H7 (cell line): ENCODE results near the gene FSTL3. TPM values are rescaled to one million over a fixed set of nuclear protein-coding genes. Genes with fewer than 3 reads are reported as not detected.

Experiments used
- DNase-seq: peaks from one replicate; pipeline ENCODE4 v3.0.0; 2012
- H3K27me3 ChIP-seq: 2 replicates; pipeline ENCODE4 v1.6.0; 2011; ENCODE audit warnings: mild to moderate bottlenecking, low read length; ENCODE audit not compliant: control insufficient read depth, insufficient read depth
- H3K36me3 ChIP-seq: replicated peaks from 2 replicates; pipeline ENCODE4 v1.5.1; 2011; ENCODE audit warnings: low read length; ENCODE audit not compliant: control insufficient read depth, insufficient read depth
- H3K4me3 ChIP-seq: 2 replicates; pipeline ENCODE4 v1.5.1; 2011; ENCODE audit warnings: low read depth, mild to moderate bottlenecking, control low read depth, low read length, moderate library complexity; ENCODE audit not compliant: insufficient read depth
- total RNA-seq: library from RNA; depleted of rRNA; stranded (reverse); fragments of >200 nt; shearing (Covaris generic); gene quantifications from 2 replicates; pipeline ENCODE4 v1.2.3, GENCODE V29; 2014

FSTL3 gene
- total RNA-seq, 1 experiment from 2014 or later = 9.7 TPM

GRCh38 chr19:640606-641189 is 35.5 kb upstream of the FSTL3 start:
- no peak for DNase-seq
- Histone ChIP-seq H3K27me3 (peaks cover 16% of the 10 kb centered on the region), H3K36me3 (no peaks in the 10 kb centered on the region), H3K4me3 (no peak overlapping the region)

GRCh38 chr19:641702-642101 is 34.5 kb upstream of the FSTL3 start:
- DNase-seq = no peak
- H3K4me3 ChIP-seq = no peak overlapping the region
- no peaks in the 10 kb centered on the region for H3K36me3 ChIP-seq
- peaks cover 16% of the 10 kb centered on the region for H3K27me3 ChIP-seq

- H3K4me3 ChIP-seq = no peak overlapping the region
- DNase-seq = no peak
- no peaks in the 10 kb centered on the region; the same call in 1 of the 2 replicates for H3K36me3 ChIP-seq
- peaks cover 16% of the 10 kb centered on the region for H3K27me3 ChIP-seq
These were observed 33.1 kb upstream of the FSTL3 start for GRCh38 chr19:642767-643727.

GRCh38 chr19:643736-644135 is 32.5 kb upstream of the FSTL3 start:
- Histone ChIP-seq H3K27me3 (peaks cover 10% of the 10 kb centered on the region), H3K36me3 (peaks cover 2% of the 10 kb centered on the region; the same call in 1 of the 2 replicates)

GRCh38 chr19:644363-644762 is 31.8 kb upstream of the FSTL3 start:
- peaks cover 4% of the 10 kb centered on the region; the same call in 1 of the 2 replicates for H3K27me3 ChIP-seq
- no peak for DNase-seq
- H3K36me3 ChIP-seq = peaks cover 3% of the 10 kb centered on the region
- no peak overlapping the region for H3K4me3 ChIP-seq

More at GRCh38 chr19:643736-644135, 32.5 kb upstream of the FSTL3 start:
- H3K4me3 ChIP-seq = no peak overlapping the region
- DNase-seq = no peak

GRCh38 chr19:644789-645188 is 31.4 kb upstream of the FSTL3 start:
- peaks cover 3% of the 10 kb centered on the region for H3K36me3 ChIP-seq
- H3K4me3 ChIP-seq = no peak overlapping the region
- no peak for DNase-seq
- H3K27me3 ChIP-seq = peaks cover 3% of the 10 kb centered on the region; the same call in 1 of the 2 replicates

GRCh38 chr19:645912-646778 is 30.0 kb upstream of the FSTL3 start:
- Histone ChIP-seq H3K36me3 (peaks cover 3% of the 10 kb centered on the region), H3K4me3 (no peak overlapping the region), H3K27me3 (no peaks in the 10 kb centered on the region)
- no peak for DNase-seq

- H3K36me3 ChIP-seq = peaks cover 3% of the 10 kb centered on the region
- no peak for DNase-seq
These were observed 29.2 kb upstream of the FSTL3 start for GRCh38 chr19:646779-647565.

GRCh38 chr19:647566-648284 is 28.5 kb upstream of the FSTL3 start:
- no peak for DNase-seq
- Histone ChIP-seq H3K27me3 (no peaks in the 10 kb centered on the region), H3K36me3 (peaks cover 3% of the 10 kb centered on the region), H3K4me3 (no peak overlapping the region)

More at GRCh38 chr19:646779-647565, 29.2 kb upstream of the FSTL3 start:
- no peak overlapping the region for H3K4me3 ChIP-seq
- H3K27me3 ChIP-seq = no peaks in the 10 kb centered on the region

- peaks cover 3% of the 10 kb centered on the region for H3K36me3 ChIP-seq
- no peak for DNase-seq
These were observed 27.9 kb upstream of the FSTL3 start for GRCh38 chr19:648305-648704.

GRCh38 chr19:648904-649801 is 27.0 kb upstream of the FSTL3 start:
- peaks cover 4% of the 10 kb centered on the region for H3K36me3 ChIP-seq

More at GRCh38 chr19:648305-648704, 27.9 kb upstream of the FSTL3 start:
- H3K4me3 ChIP-seq = no peak overlapping the region
- no peaks in the 10 kb centered on the region for H3K27me3 ChIP-seq

GRCh38 chr19:650121-650520 is 26.1 kb upstream of the FSTL3 start:
- no peak for DNase-seq
- H3K27me3 ChIP-seq = no peaks in the 10 kb centered on the region
- H3K36me3 ChIP-seq = peaks cover 4% of the 10 kb centered on the region
- H3K4me3 ChIP-seq = no peak overlapping the region

More at GRCh38 chr19:648904-649801, 27.0 kb upstream of the FSTL3 start:
- Histone ChIP-seq H3K27me3 (no peaks in the 10 kb centered on the region), H3K4me3 (no peak overlapping the region)
- no peak for DNase-seq
